ENCODE measurements around the gene KIAA0513.

Gene KIAA0513

DNA sequence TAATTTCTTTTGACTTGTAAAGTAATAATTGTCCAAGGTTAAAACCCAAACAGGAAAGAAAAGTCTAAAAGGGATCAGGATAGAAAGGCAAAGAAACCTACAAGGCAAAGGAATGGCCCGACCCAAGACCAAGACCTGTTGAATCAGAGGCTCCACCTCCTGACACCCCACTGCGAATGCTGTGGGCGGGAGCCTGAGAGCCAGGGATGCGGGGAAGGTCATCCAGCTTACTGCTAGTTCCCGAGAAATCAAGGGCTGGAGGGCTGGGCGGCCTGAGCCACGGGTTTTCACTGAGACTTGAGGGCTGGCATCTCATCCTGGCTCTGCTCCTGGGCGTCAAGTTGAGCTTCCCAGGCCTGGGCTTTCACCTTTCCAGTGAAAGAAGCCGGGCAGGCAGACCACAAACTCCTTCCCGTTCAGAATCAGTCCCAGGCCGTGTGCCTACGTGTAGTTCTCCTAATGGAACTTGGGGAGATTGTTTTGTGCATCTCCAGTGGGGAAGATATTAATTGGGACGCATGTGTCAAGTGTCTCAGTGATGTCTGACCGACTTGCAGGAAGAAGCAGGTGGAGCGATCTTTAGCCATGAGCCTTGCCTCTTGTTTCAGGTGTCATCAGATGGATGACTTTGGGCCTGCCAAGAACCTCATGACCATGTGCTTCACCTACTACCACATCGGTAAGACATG lies 47.8 kb downstream of the KIAA0513 start:
- no peak for DNase-seq

DNA sequence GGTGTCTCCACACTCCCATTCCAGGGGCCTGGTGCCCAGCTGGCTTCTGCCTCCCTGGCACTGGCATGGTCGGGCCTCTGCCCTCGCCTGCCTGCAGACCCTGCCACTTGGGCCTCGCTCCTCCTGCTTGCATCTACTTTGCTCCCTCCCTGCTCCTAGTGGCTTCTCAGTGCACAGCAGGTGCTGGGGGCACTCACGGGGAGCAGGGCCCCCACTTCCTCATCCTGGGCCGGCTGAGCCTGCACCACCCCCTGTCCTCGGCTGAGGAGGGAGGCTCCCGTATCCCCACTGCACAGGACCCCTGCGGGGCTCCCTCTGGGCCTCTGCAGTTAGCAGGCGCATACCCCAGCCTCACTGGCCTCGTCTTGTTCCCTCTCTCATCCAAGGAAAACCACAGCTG lies 49.4 kb downstream of the KIAA0513 start:
- DNase-seq, result no peak

DNA sequence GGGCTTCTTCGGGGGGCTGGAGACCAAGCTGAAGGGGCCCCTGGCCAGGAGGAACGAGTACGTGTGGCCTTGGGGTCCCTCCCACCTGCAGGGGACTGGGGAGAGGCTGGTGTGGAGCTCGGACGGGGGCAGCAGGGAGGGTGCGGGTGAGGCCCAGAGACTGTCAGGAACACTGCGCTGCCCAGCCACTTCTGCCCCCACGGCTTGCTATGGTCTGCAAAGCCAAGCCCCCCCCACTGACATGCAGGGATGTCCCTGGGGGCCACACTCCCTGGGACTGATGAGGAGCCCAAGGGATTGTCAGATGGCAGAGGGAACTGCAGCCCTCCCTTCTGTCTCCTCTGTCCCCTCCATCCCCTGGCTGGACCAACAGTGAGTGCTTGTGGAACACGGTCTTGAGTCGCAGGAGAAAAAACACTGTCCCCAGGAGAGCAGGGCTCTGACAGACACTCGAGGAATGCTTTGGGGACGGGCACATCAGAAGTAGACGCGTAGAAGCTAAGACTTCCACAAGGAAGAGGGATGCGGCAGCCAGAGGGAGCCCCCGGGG lies 50.1 kb downstream of the KIAA0513 start:
- no peak for DNase-seq

DNA sequence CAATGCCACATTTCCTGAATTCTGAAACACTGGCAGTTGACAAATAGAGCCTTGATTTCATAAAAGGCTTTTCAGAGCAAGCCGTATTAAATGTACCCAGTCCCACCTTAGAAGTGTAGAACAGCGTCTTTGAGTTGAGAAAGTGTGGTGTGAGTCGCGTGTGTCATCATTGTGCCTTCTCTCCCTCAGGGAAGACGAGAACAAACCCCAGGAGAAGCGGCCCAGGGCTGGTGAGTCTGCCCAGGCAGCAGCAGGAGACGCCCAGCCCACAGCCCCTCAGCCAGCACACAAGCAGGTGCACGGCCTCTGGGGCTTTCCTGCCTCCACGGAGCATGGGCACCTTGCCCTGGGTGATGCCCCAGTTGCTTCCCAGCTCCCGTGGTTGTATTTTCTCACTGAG lies 50.6 kb downstream of the KIAA0513 start:
- no peak for DNase-seq

DNA sequence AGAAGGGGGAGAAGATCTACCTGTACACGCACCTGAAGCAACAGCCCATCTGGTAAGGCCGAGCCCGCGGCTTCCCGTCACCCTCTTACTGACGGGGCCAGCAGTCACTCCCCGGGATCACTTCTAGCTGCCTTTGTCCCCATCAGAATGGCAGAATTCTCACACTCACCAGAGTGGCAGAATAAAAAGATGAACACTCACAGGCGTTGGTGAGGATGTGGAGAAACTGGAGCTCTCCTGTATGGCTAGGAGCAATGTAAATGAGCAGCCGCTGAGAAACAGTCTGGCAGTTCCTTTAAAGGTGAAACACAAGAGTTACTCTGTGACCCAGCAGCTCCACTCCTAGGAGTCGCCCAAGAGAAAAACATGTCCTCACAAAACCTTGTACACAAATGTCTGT lies 51.4 kb downstream of the KIAA0513 start:
- DNase-seq, result no peak

DNA sequence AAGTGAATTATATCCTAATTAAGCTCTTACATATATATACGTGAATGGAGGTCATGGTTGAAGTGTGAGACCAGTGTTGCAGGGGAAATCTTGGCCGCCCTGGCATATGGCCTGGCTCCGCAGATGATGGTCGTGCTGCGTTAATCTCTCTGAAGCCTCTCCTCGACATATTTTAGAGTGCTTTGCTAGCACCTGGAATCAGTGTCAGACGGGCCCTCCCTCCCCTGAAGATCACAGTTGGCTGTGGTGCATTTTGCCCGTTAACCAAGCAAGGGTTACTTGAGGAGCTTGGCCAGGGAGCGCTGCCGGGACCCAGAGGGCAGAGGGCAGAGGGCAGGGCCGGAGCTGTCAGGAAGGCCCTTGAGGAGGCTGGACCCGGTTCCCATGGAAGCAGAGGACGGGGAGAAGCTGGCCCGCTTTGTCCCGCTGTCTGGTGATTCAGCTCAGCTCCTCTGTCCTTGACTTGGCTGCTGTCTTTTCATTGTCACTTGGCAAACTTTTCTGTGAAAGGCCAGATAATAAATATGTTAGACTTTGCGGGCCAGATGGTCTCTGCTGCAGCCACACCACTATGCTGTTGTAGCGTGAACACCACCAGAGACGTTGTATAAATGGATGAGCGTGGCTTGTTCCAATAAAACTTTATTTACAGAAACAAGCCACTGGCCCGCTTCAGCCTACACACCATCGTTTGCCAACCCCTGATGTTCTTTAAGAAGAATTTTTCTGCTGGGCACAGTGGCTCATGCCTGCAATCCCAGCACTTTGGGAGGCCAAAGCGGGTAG lies 52.4 kb downstream of the KIAA0513 start:
- DNase-seq, result no peak

DNA sequence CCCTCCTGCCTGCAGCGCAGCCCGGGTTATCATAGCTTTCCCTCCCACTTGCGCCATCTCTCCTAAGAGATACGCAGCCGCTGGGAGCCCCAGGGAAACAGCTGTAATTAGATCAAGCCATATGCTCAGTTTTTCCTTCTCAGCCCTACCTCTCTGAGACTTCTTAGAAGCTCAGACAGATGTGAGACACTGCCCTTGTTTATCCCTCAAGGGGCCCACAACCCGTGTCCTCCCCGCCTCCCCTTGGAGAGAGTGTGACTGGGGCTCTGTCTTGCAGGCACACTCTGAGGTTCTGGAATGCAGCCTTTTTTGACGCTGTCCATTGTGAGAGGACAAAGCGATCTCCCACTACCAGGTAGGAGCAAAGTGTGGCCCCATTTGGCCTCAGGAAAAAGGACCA lies 53.4 kb downstream of the KIAA0513 start:
- no peak for DNase-seq

DNA sequence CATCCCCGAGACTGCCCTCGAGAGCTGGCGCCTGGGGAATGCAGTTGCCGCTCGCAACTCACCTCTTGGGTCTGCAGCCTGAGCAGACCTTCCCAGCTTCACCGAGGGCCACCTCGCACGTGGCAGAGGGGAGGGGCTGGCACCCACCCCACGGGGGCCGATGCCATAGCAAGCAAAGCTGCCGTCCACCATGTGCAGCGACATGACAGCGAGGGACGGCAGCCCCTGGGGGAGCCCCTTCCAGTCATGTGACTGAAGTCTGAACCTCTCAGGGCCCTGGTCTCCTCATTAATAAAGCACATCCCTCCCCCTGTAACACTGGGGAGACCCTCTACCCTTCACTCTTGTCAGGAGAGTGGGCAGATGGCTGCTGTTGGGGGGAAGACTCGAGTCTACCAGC lies 54.2 kb downstream of the KIAA0513 start:
- no peak for DNase-seq

DNA sequence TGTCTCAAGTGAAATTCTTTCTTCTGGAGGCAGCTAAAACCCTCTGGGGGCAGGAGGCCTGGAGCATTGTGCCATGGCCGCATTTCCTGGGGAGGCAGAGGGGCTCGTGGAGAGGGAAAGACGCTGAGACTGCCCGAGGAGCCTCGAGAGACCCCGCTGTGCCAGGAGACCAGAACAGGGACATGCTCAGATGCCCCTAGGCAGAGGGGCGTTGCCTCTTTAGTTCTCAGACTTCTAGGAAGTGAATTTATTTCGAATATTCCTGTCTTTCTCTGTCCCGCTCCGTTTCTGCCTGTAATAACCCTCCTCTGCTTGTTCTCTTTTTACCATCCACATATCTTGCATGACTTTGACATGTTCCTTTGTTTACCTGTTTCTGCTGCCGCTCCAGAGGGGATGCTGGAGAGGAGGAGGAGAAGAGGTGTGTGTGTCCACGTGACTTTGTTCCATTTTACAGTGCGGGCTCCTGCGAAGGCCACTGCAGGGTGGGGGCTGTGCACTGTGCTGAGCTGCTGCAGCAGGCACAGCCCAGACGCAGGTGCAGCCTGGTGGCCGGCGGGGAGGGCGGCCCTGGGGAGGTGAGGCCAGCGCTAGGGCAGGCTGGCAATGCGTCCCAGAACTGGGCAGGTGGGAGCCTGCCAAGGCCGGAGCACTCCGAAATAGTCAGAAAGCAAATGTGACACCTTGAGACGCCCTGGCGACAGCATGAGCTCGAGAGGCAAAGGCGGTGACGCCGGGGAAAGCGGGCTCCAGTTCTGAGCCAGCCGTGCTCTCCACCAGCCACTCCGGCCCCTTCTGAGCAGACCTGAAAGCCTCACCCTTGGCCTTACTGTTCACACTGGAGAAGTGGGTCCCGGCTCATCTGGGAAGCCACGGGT lies 54.8 kb downstream of the KIAA0513 start:
- DNase-seq, result no peak

DNA sequence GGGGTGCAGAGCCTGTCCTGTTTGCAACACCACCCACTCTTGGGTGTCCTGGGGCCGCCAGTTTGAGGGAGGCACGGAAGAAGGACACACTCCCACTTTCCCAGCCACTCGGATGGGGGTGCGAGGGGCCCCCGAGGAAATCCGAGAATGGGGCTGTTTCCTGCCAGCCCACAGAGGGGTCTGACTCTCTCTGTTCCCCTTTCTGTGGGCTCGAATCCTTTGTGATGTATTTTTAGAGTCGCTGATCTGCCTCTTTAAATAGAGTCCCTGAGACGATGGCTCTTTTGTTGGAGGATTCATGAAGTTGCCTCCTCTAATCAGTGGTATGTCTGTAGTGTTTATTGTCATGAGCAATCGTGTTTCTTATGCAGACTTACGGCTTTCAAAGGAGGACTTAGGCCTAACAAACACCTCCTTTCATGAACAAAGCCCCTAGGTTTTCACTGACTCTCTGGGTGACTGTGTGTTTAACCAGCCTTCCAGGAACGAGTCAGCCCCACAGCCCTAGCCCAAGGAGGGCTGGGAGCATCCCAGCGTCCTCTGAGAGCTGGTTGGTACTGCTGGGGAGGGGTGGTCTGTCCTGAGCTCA lies 55.5 kb downstream of the KIAA0513 start:
- no peak for DNase-seq

DNA sequence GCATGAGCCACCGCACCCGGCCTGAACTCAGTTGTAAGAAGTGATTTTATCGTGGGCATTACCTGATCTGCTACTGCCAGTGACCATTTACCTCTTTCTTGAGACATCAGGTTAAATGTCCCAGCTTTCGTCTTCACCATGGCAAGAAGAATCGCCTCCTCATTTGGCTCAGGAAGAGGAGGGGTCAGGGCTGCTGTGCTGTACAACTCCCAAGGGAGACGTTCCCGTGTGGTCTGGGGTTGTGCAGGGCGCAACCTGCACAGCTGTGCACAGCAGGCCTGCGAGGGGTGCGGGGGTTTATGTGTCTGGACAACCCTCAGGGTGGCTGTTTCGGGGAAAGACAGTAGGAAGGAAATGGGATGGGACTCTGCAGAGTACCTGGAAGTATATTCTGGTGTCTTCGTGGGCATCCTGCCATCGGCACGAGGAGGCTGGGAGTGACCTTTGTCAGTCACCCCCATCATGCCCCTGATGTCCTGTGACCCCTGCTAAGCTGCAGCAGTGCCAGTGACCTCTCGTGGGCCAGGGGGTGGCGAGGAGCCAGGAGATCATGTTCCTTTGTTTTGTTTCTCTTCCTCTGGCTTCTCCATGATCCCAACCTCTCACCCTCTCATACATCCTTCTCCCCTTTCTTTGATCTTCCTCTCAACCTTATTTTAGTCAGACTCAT lies 57.4 kb downstream of the KIAA0513 start:
- DNase-seq, result no peak

DNA sequence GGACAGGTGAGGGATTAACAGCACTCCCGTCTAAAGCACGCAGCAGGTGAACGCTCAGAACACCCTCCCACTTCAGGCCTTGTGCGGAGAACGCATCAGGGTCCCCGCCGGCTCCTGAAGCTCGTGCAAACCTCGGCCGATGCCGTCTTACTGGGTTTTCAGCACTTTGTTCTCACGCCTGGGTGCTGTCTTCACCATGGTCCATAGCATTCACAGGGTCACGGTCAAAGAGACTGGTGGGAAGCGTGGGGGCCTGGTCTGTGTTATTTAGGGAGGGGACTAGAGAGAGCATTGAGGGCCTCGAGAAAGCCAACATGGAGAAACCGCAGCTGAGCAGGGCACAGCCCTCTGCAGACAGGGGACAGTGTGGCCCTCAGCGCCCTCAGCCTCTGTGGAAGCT lies 58.1 kb downstream of the KIAA0513 start:
- DNase-seq, result no peak

DNA sequence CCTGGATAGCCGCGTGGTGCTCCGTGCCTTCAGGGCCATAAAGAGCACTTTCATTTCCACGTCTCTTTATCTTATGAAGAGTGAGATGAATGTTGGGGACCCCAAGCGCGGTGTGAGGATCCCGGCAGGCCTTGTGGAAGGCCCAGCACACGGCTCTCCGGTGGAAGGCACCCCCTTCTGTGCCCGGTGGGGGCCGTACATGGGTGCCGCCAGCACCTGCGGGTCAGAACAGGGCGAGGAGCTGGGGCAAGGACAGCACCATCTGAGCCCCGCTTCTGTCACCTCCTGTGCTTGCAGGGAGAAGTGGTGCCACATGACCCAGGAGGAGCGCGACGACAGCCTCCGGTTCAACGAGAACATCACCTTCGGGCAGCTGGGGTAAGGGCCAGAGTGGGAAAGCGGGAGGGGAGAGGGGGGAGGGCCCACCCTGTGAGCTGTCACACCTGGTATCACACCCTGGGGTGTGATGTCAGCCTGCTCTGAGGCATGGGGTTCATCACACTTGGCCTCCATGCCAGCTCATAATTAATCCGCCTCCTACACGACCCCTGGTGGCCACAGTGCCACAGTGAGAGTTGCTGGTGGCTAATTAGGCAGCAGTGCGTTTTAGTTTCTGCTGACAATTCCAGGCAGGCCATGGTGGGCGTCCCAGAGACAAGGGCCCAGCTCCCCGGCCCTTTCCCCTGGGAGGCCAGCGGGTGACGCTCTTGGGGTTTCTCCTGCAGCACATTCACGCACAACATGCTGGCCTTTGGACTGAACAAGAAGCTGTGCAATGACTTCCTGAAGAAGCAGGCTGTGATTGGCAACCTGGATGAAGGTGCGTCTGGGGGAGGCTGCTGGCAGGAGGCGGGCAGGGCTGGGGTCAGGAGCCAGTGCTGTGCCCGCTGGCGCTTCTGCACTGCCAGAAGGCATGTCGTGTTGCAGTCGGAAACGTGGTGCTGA lies 59.0 kb downstream of the KIAA0513 start:
- peak; percentile 49 to 64 for DNase-seq

DNA sequence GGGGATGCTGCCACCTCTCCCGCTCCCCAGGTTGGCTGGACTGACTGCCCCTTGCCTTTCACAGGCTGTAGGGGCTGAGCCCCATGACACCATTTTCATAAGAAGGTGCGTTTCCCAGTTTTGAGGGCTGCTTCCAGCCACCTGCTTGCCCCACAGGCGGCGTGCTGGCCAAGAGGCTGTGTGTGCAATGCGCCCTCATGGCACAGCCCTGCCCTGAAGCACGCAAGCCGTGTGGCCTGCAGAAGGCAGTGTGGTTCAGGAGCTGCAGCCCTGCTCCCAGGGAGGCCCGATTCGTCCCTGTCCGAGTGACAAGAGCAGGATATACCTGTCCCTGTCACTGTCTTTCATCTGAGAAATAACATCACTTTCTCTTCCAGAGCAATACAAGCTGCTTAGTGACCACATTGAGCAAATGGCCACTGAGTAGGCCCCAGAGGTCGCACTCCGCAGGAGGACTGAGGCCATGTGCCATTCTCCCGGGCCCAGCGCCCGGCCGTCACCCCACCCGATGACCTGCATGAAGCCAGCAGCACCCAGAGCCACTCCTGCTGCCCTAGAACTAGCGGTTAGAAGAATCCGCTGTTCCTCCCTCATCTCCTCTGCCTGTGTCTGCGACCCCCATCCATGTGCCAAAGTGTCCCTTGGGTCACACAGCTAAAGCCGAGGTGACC lies 60.4 kb downstream of the KIAA0513 start:
- DNase-seq, result no peak

DNA sequence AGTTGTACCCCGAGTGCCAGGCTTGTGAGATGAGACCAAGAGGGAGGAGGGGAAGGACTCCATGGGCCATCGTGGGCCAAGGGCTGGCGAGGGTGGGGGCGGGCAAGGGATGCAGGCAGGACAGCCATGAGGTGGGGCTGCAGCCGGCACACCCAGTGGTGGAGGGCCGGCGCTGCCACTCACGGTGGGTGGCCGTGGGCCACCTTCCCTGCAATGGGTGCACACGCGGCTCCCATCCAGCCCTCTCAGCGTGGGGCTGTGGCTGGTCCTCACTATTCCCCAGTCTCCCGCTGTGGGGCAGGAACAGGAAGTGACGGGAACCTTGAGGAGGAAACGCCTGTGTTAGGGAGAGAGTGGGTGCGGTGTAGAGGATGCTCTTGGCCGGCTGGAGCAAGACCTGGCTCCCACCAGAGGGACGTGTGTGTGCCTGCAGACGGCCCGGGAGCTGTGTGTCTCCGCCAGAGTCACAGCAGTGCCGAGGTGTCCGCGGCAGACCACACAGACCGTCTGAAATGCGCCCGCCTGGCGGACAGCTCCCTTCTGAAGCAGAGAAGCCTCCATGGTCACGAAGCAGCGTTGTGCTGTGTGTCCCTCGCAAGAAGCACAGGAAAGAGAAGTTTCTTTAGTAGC lies 61.1 kb downstream of the KIAA0513 start:
- DNase-seq, result no peak

DNA sequence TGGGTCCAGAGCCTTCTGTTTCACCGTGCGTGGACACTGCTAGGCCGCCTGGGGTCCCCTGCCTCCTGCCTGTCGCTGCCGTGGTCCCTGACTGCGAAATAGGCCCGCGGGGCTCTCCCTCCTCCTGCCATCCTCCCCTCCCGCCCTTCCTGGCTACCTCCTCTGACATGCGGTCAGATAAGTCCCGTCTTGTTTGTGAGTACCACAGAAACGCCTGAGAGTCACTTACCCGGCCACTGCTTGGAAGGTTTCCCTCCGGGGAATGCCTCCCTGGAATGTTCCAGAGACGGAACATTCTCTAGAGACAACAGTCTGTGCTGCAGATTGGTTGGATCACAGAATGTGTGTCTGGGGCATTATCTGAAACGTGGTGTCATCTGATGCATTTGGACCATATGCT lies 61.9 kb downstream of the KIAA0513 start:
- DNase-seq, result no peak

DNA sequence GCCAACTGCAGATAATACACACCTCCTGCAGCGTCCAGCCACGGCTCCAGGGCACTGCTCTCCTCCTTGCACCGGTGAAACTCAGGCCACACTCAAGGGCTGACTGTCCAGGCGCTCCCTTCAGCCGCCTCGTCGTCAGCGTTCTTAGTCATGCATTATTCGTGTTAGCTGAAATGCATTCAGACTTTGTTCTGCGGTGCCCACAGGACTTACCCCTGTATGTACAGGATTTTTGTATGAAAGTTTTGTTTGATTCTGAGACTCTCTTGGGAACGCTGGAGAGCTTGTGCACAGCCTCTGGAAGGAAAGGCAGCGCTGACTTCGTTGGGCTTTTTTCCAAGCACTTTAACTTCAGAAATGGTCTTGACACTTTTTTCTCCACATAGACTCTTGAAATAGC lies 62.6 kb downstream of the KIAA0513 start:
- no peak for DNase-seq

DNA sequence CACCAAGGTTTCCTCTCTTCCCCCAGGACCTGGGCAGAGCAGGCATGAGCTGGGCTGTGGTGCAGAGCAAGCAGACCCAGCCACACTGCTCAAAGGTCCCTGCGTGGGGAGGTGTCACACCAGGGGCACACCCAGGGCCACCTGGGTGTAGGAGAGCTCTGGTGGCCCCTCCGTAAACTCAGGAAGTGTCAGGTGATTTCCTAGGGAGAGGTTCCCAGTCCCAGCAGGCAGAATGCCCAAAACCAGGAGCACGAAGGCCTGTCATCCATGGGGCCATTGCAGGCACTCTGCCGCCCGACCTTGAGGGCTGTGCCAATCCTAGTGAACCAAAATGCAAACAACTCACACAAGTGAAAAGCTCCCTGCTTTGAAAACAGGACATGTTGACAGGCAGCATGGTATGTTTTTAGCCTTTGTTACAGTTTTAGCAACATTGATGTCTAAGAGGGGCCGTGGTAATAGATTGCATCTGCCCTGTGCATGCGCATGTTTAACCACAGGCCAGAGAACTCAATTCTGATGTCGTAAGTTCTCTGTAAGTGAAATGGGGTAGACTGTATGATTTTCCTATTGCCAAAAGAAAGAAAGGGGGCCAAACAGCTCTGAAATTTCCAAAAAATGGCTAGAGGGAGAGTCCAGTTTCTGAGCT lies 63.4 kb downstream of the KIAA0513 start:
- DNase-seq, result no peak

DNA sequence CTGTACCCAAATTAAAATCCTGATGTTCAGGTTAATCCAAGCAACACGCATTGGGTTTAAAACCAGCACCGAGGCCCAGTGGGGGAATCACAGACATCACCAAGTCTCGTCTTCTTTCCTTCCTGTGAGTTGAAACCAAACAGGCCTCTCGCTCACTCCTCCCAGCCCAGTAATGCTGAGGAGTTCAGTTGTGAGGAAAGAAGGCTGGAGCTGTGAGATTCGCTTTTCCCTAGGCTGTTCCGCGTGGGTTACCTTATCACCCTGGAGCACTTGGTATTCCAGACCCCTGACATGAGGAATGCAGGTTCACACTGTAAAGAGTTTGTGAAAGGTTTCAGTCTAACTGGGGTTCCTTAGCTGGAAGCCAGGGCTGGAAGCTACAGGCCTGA lies 63.9 kb downstream of the KIAA0513 start:
- no peak for DNase-seq

DNA sequence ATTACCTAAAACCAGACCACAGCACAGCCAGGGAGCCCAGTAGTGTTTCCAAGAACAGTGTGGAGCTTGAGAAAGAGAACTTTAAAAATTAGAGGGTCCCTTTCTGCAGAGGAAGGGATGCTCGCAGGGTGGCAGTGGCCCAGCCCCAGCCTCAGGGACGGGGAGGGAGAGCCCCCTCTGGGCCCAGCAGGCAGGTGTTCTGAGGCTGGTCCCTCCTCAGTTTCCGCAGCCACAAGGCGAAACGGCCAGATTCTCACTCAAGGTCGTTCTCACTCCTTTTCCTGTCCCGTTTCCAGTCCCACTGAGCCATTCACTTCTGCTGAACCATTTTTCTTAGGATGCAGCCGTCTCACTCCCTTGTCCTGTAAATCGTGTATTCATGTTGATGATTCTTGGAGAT lies 64.7 kb downstream of the KIAA0513 start:
- no peak for DNase-seq

Measured in AML-193 (cell line).